Neural cell (in vitro differentiated cells): ENCODE results near the gene GLS. TPM values are rescaled to one million over a fixed set of nuclear protein-coding genes. Genes with fewer than 3 reads are reported as not detected.

ENCODE experiments used
- H2AFZ ChIP-seq: fragments of 200-600, 300-800 bp; sonication (generic), shearing (Covaris generic); 2 replicates; pipeline ENCODE4 v1.6.0; 2014; ENCODE audit warnings: low read depth, mild to moderate bottlenecking, antibody characterized with exemption, low read length, moderate library complexity
- H3F3A ChIP-seq: fragments of 200-600 bp; shearing (Covaris generic); 2 replicates; pipeline ENCODE4 v1.6.1; 2016; ENCODE audit warnings: mild to moderate bottlenecking, moderate library complexity, mixed read lengths, antibody characterized with exemption, low read length; ENCODE audit not compliant: insufficient read depth, poor library complexity, severe bottlenecking
- H3K27ac ChIP-seq: fragments of 200-600, 300-800 bp; sonication (generic), shearing (Covaris generic); 2 replicates; pipeline ENCODE4 v1.5.1; 2014; ENCODE audit warnings: mild to moderate bottlenecking, low read length, moderate library complexity
- H3K27me3 ChIP-seq: fragments of 300-800, 200-600 bp; sonication (generic), shearing (Covaris generic); 2 replicates; pipeline ENCODE4 v1.6.0; 2014; ENCODE audit warnings: mild to moderate bottlenecking, low read depth, low read length, moderate library complexity; ENCODE audit not compliant: insufficient read depth
- H3K36me3 ChIP-seq: fragments of 300-800, 200-600 bp; sonication (generic), shearing (Covaris generic); 2 replicates; pipeline ENCODE4 v1.5.1; 2014; ENCODE audit warnings: mild to moderate bottlenecking, antibody characterized with exemption, low read length, moderate library complexity; ENCODE audit not compliant: insufficient read depth
- H3K4me2 ChIP-seq: fragments of 300-800, 200-600 bp; sonication (generic), shearing (Covaris generic); 2 replicates; pipeline ENCODE4 v1.6.0; 2014; ENCODE audit warnings: mild to moderate bottlenecking, low read length
- H3K4me3 ChIP-seq: fragments of 300-800, 200-600 bp; sonication (generic), shearing (Covaris generic); 2 replicates; pipeline ENCODE4 v1.5.1; 2014; ENCODE audit warnings: mild to moderate bottlenecking, low read length, moderate library complexity
- H3K79me2 ChIP-seq: fragments of 200-600 bp; shearing (Covaris generic); replicated peaks from 2 replicates; pipeline ENCODE4 v1.6.0; 2014; ENCODE audit warnings: mild to moderate bottlenecking, low read length, moderate library complexity; ENCODE audit not compliant: insufficient read depth
- H3K9ac ChIP-seq: fragments of 300-800, 200-600 bp; sonication (generic), shearing (Covaris generic); 2 replicates; pipeline ENCODE4 v1.6.1; 2016; ENCODE audit warnings: mild to moderate bottlenecking, low read length, mixed read lengths
- H3K9me2 ChIP-seq: fragments of 200-600 bp; shearing (Covaris generic); 2 replicates; pipeline ENCODE4 v1.6.1; 2016; ENCODE audit warnings: mild to moderate bottlenecking, low read length, mixed read lengths; ENCODE audit not compliant: insufficient read depth
- H3K9me3 ChIP-seq: fragments of 200-600, 300-800 bp; sonication (generic), shearing (Covaris generic); 2 replicates; pipeline ENCODE4 v1.6.1; 2016; ENCODE audit warnings: mild to moderate bottlenecking, mixed run types, low read length, moderate library complexity, mixed read lengths
- H4K20me1 ChIP-seq: fragments of 200-600 bp; shearing (Covaris generic); 2 replicates; pipeline ENCODE4 v1.6.1; 2016; ENCODE audit warnings: mild to moderate bottlenecking, mixed run types; ENCODE audit not compliant: insufficient read depth
- EP300 ChIP-seq: fragments of 450-650 bp; conservative IDR thresholded peaks from 2 replicates; pipeline ENCODE4 v1.6.1; 2014; ENCODE audit warnings: antibody characterized with exemption, mild to moderate bottlenecking, moderate library complexity; ENCODE audit not compliant: poor library complexity, severe bottlenecking
- EZH2 ChIP-seq: fragments of 200-600, 300-800 bp; shearing (Covaris generic), sonication (generic); IDR thresholded peaks from 2 replicates; pipeline ENCODE4 v1.6.1; 2014; ENCODE audit warnings: antibody characterized with exemption, low read length, borderline replicate concordance, mild to moderate bottlenecking; ENCODE audit not compliant: insufficient read depth, poor library complexity, severe bottlenecking
- MXI1 ChIP-seq: fragments of 450-650 bp; conservative IDR thresholded peaks from 2 replicates; pipeline ENCODE4 v1.6.1; 2014; ENCODE audit warnings: antibody characterized with exemption, mild to moderate bottlenecking; ENCODE audit not compliant: poor library complexity, severe bottlenecking
- POLR2AphosphoS5 ChIP-seq: IDR thresholded peaks from 2 replicates; pipeline ENCODE4 v1.6.1; 2012
- RAD21 ChIP-seq: fragments of 450-650 bp; conservative IDR thresholded peaks from 2 replicates; pipeline ENCODE4 v1.6.1; 2014; ENCODE audit warnings: antibody characterized with exemption, mild to moderate bottlenecking, moderate library complexity
- SMC3 ChIP-seq: fragments of 450-650 bp; conservative IDR thresholded peaks from 2 replicates; pipeline ENCODE4 v1.6.1; 2014; ENCODE audit warnings: antibody characterized with exemption, mild to moderate bottlenecking, moderate library complexity; ENCODE audit not compliant: poor library complexity
- TAF1 ChIP-seq: IDR thresholded peaks from 2 replicates; pipeline ENCODE4 v1.6.1; 2012; ENCODE audit warnings: low read depth
- polyA plus RNA-seq: library from polyadenylated mRNA; depleted of rRNA; stranded (reverse); fragments of >200 nt; gene quantifications from 2 replicates; pipeline ENCODE4 v1.2.3, GENCODE V29; 2014
- TF ChIP-seq, protein P1 (sequence below): fragments of 450-650 bp; IDR thresholded peaks from 2 replicates; pipeline ENCODE4 v1.5.1; 2014; ENCODE audit warnings: antibody characterized with exemption, mild to moderate bottlenecking, moderate library complexity; ENCODE audit not compliant: poor library complexity, severe bottlenecking
- TF ChIP-seq, protein P2 (sequence below): IDR thresholded peaks from 2 replicates; pipeline ENCODE4 v1.6.1; 2012; ENCODE audit warnings: borderline replicate concordance

GLS gene
- polyA plus RNA-seq, 1 donor from 2014 or later: 90.2 TPM

DNA sequence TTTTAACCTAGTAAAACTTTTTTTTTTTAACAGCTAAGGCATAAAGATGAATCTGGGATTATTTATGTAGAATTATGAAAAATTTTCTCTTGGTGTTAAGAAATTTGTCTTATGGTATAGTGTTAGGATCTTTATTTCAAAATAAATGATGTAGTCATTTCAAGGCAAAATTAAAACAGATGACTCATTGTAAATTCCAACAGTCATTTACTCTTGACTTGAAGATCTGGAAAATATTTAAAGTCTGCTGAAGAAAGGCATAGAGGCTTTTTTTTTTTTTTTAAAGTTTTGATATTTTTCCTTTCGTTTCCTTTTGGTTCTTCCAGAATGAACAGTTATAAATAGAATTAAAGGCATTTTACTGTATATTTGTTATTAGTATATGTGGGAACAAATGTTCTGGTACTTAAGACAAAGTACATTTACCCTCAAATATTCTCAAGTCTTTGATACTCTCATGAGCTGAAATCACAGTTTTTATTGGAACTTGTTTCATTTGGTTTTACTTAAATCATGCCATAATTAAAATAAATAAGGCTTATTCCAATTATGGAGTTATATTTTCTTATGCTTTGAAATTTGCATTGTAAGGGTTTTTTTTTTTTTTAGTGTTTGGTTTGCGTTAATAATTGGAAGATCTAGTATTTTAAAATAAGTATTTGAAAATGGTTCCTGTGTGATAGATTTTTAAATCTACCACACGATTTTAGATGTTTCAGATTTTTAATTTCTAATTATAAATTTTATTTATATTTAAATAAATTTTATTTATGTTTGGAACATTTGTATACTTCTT is 29.9 kb downstream of the GLS start:
- Histone ChIP-seq H3K4me2 (no peak overlapping the region), H3K36me3 (no peaks in the 10 kb centered on the region), H3K27me3 (no peaks in the 10 kb centered on the region), H3K9ac (no peak overlapping the region), H3F3A (no peaks in the 10 kb centered on the region), H3K27ac (no peak overlapping the region), H3K9me3 (no peaks in the 10 kb centered on the region), H4K20me1 (no peaks in the 10 kb centered on the region), H2AFZ (no peak overlapping the region), H3K79me2 (no peaks in the 10 kb centered on the region), H3K9me2 (no peaks in the 10 kb centered on the region), H3K4me3 (no peak overlapping the region)
- TF ChIP-seq EP300: no peak
- TF ChIP-seq EZH2: no peak
- TF ChIP-seq SMC3: no peak
- TF ChIP-seq, protein P1, sequence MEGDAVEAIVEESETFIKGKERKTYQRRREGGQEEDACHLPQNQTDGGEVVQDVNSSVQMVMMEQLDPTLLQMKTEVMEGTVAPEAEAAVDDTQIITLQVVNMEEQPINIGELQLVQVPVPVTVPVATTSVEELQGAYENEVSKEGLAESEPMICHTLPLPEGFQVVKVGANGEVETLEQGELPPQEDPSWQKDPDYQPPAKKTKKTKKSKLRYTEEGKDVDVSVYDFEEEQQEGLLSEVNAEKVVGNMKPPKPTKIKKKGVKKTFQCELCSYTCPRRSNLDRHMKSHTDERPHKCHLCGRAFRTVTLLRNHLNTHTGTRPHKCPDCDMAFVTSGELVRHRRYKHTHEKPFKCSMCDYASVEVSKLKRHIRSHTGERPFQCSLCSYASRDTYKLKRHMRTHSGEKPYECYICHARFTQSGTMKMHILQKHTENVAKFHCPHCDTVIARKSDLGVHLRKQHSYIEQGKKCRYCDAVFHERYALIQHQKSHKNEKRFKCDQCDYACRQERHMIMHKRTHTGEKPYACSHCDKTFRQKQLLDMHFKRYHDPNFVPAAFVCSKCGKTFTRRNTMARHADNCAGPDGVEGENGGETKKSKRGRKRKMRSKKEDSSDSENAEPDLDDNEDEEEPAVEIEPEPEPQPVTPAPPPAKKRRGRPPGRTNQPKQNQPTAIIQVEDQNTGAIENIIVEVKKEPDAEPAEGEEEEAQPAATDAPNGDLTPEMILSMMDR: no peak
- no peak for TF ChIP-seq MXI1
- TF ChIP-seq POLR2AphosphoS5: no peak
- TF ChIP-seq RAD21: no peak
- no peak for TF ChIP-seq TAF1
- TF ChIP-seq, protein P2, sequence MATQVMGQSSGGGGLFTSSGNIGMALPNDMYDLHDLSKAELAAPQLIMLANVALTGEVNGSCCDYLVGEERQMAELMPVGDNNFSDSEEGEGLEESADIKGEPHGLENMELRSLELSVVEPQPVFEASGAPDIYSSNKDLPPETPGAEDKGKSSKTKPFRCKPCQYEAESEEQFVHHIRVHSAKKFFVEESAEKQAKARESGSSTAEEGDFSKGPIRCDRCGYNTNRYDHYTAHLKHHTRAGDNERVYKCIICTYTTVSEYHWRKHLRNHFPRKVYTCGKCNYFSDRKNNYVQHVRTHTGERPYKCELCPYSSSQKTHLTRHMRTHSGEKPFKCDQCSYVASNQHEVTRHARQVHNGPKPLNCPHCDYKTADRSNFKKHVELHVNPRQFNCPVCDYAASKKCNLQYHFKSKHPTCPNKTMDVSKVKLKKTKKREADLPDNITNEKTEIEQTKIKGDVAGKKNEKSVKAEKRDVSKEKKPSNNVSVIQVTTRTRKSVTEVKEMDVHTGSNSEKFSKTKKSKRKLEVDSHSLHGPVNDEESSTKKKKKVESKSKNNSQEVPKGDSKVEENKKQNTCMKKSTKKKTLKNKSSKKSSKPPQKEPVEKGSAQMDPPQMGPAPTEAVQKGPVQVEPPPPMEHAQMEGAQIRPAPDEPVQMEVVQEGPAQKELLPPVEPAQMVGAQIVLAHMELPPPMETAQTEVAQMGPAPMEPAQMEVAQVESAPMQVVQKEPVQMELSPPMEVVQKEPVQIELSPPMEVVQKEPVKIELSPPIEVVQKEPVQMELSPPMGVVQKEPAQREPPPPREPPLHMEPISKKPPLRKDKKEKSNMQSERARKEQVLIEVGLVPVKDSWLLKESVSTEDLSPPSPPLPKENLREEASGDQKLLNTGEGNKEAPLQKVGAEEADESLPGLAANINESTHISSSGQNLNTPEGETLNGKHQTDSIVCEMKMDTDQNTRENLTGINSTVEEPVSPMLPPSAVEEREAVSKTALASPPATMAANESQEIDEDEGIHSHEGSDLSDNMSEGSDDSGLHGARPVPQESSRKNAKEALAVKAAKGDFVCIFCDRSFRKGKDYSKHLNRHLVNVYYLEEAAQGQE: no peak

DNA sequence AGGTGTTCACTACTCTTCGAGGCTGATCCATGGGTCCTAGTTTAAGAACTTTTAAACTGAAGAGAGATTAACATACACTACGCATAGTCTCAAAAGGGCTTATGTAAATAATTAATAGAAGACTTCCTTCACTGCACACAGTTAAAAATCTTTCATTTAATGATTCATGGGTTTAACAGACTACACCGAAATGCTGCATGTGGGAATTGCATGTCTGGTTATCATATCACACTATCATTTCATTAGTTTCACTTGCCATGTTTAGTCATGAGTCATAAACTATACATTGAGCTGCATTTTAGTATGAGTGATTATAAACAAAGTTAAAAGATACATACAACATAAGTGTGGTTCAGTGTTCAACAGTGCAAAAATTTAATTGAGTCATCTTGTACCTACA is 31.2 kb downstream of the GLS start:
- Histone ChIP-seq H3K9me2 (no peaks in the 10 kb centered on the region), H3K9me3 (no peaks in the 10 kb centered on the region), H2AFZ (no peak overlapping the region), H3F3A (no peaks in the 10 kb centered on the region), H4K20me1 (no peaks in the 10 kb centered on the region), H3K4me2 (no peak overlapping the region), H3K4me3 (no peak overlapping the region), H3K27ac (no peak overlapping the region), H3K36me3 (no peaks in the 10 kb centered on the region), H3K79me2 (no peaks in the 10 kb centered on the region), H3K9ac (no peak overlapping the region), H3K27me3 (no peaks in the 10 kb centered on the region)
- TF ChIP-seq SMC3 (no peak), TAF1 (no peak), POLR2AphosphoS5 (no peak), MXI1 (no peak), EZH2 (no peak), RAD21 (no peak), EP300 (no peak)
- TF ChIP-seq, protein P1: no peak
- TF ChIP-seq, protein P2: no peak
